ENCODE data around the gene GPC6. TPM values are rescaled to one million over a fixed set of nuclear protein-coding genes. Genes with fewer than 3 reads are reported as not detected.

Gene GPC6
- total and polyA plus RNA-seq, 2 experiments from 2014 or later = 26.0 to 92.8 TPM

GRCh38 chr13:94329277-94329676 lies 1102.7 kb downstream of the GPC6 start:
- H4K20me1 ChIP-seq (ENCODE audit: insufficient read depth, poor library complexity, severe bottlenecking) = no peaks in the 10 kb centered on the region
- no peak for DNase-seq (ENCODE audit: low spot score)
- H3K27me3 ChIP-seq = no peaks in the 10 kb centered on the region
- H3K9me2 ChIP-seq (replicated peaks; ENCODE audit: insufficient read depth) = no peaks in the 10 kb centered on the region
- no peak overlapping the region for H2AFZ ChIP-seq
- no peak overlapping the region for H3K4me3 ChIP-seq
- WGBS (ENCODE audit: low lambda C conversion rate, missing lambda C conversion rate) = 68% methylated on average over 7 of the region's 7 CpGs
- TF ChIP-seq EZH2phosphoT487 (IDR thresholded peaks at IDR 0.05; ENCODE audit: low read depth, severe bottlenecking, unreplicated experiment) = no peak
- no peak for TF ChIP-seq EZH2 (IDR thresholded peaks at IDR 0.05; ENCODE audit: borderline replicate concordance)
- TF ChIP-seq, protein P1, sequence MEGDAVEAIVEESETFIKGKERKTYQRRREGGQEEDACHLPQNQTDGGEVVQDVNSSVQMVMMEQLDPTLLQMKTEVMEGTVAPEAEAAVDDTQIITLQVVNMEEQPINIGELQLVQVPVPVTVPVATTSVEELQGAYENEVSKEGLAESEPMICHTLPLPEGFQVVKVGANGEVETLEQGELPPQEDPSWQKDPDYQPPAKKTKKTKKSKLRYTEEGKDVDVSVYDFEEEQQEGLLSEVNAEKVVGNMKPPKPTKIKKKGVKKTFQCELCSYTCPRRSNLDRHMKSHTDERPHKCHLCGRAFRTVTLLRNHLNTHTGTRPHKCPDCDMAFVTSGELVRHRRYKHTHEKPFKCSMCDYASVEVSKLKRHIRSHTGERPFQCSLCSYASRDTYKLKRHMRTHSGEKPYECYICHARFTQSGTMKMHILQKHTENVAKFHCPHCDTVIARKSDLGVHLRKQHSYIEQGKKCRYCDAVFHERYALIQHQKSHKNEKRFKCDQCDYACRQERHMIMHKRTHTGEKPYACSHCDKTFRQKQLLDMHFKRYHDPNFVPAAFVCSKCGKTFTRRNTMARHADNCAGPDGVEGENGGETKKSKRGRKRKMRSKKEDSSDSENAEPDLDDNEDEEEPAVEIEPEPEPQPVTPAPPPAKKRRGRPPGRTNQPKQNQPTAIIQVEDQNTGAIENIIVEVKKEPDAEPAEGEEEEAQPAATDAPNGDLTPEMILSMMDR (IDR thresholded peaks at IDR 0.05; ENCODE audit: poor library complexity) = no peak
- H3K4me2 ChIP-seq = peak overlapping the region; percentile 10
- peak overlapping the region; percentile 45 for H3K27ac ChIP-seq
- H3K79me2 ChIP-seq = no peaks in the 10 kb centered on the region
- H3K36me3 ChIP-seq (replicated peaks; ENCODE audit: insufficient read depth, low read depth) = no peaks in the 10 kb centered on the region
- H3K4me1 ChIP-seq (ENCODE audit: insufficient read depth) = peaks cover 31% of the 10 kb centered on the region
- H3K9me3 ChIP-seq (ENCODE audit: low read depth) = no peaks in the 10 kb centered on the region

DNA sequence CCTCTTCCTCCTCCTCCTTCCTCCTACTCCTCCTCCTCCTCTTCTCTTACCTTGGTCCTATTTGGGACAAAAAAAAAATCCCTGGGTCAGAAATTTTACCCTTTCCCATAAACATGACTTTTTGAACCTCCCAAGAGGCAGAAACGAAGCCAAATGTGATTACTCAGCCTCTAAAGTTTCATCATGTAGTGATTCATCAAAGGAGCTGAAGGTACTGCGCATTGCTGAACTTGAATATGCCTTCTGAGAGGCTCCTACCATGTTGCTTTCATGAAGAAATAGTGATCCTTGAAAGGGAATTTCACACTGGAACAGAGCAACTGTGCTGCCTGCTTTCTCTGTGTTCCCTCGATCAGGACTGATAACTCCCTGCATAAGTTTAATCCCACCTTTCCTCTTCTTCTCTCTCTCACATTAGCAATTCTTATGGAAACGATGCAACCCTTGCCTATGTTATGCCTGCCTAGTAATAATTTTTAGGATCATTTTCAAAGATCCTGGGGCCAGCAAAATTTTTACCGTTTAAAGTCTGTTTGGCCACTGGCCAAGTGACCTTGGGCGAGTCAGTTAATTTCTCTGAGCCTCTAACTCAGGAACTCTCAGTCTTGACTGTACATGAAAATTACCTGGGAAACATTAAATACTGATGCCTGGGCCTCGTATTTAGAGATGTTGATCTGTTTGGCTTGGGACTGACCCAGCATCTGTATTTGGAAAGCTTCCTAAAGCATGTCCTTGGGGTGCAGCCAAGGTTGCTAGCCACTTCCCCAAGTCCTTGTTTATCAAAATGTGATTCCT lies 1103.3 kb downstream of the GPC6 start:
- Histone ChIP-seq H3K36me3 (replicated peaks; ENCODE audit: insufficient read depth, low read depth) (no peaks in the 10 kb centered on the region), H3K27ac (peak overlapping the region; percentile 54), H4K20me1 (ENCODE audit: insufficient read depth, poor library complexity, severe bottlenecking) (no peaks in the 10 kb centered on the region), H3K4me2 (peak overlapping the region; percentile 10), H3K79me2 (no peaks in the 10 kb centered on the region), H3K4me1 (ENCODE audit: insufficient read depth) (peaks cover 31% of the 10 kb centered on the region), H3K9me3 (ENCODE audit: low read depth) (no peaks in the 10 kb centered on the region), H3K4me3 (no peak overlapping the region), H3K9me2 (replicated peaks; ENCODE audit: insufficient read depth) (no peaks in the 10 kb centered on the region), H3K27me3 (no peaks in the 10 kb centered on the region), H2AFZ (no peak overlapping the region)
- DNase-seq (ENCODE audit: low spot score) = peak; percentile 42
- TF ChIP-seq, protein P1 (IDR thresholded peaks at IDR 0.05; ENCODE audit: poor library complexity) = no peak
- TF ChIP-seq EZH2phosphoT487 (IDR thresholded peaks at IDR 0.05; ENCODE audit: low read depth, severe bottlenecking, unreplicated experiment) (no peak), EZH2 (IDR thresholded peaks at IDR 0.05; ENCODE audit: borderline replicate concordance) (no peak)
- WGBS (ENCODE audit: low lambda C conversion rate, missing lambda C conversion rate) = 66% methylated on average over 7 of the region's 7 CpGs

DNA sequence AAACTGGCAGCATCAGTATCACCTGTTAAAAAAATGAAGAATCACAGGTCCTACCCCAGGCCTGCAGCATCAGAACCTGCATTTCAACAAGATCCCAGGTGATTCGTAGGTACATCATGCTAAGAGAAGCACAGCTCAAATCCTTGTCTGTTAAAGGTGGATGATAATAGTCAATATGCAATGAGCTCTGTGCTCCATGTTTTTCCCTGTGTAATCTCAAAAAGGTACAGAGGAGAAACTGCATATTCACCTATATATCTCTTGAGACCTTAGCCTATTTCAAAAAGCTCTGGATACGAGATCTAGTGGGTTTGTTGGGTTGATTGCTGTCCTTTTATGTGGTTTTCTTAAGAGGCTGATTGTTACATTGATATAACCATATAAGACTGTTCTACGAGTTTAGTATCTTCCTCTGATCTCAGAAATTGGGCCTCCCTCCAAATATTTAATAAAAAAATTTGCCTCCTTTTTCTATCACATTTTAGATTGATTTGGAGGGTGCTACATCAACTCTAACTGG lies 1104.0 kb downstream of the GPC6 start:
- Histone ChIP-seq H3K4me1 (ENCODE audit: insufficient read depth) (peaks cover 29% of the 10 kb centered on the region), H3K9me2 (replicated peaks; ENCODE audit: insufficient read depth) (no peaks in the 10 kb centered on the region), H2AFZ (no peak overlapping the region), H3K4me3 (no peak overlapping the region), H3K36me3 (replicated peaks; ENCODE audit: insufficient read depth, low read depth) (no peaks in the 10 kb centered on the region), H4K20me1 (ENCODE audit: insufficient read depth, poor library complexity, severe bottlenecking) (no peaks in the 10 kb centered on the region), H3K79me2 (no peaks in the 10 kb centered on the region), H3K4me2 (no peak overlapping the region), H3K27me3 (no peaks in the 10 kb centered on the region), H3K9me3 (ENCODE audit: low read depth) (no peaks in the 10 kb centered on the region), H3K27ac (peak overlapping the region; percentile 54)
- TF ChIP-seq, protein P1 (IDR thresholded peaks at IDR 0.05; ENCODE audit: poor library complexity) = no peak
- TF ChIP-seq EZH2 (IDR thresholded peaks at IDR 0.05; ENCODE audit: borderline replicate concordance) (no peak), EZH2phosphoT487 (IDR thresholded peaks at IDR 0.05; ENCODE audit: low read depth, severe bottlenecking, unreplicated experiment) (no peak)
- 93% methylated on average over 3 of the region's 3 CpGs for WGBS (ENCODE audit: low lambda C conversion rate, missing lambda C conversion rate)
- DNase-seq (ENCODE audit: low spot score) = no peak
